Heart right ventricle (tissue), 16 donors: ENCODE results near the gene PLCB1. TPM values are rescaled to one million over a fixed set of nuclear protein-coding genes. Genes with fewer than 3 reads are reported as not detected.

ENCODE experiments used
- ATAC-seq, 8 donors: fragments of 200-7000 bp; cut with Tn5 transposase; one replicate each; pipeline ENCODE4 v1.9.1; 2020; ENCODE audit warnings: mild to moderate bottlenecking in 8 of 8, moderate library complexity in 8 of 8, moderate number of reproducible peaks in 1 of 8
- DNase-seq, 2 donors: peaks; one replicate each; pipeline ENCODE4 v3.0.0-alpha.2; 2020
- H3K27ac ChIP-seq, 10 donors: fragments of 200-600 bp; sonication (generic) in 2 of 10; one replicate each; pipeline versions ENCODE4 v1.5.0 to v1.8.0; 2020 to 2022; ENCODE audit warnings: mild to moderate bottlenecking in 3 of 10
- H3K27me3 ChIP-seq, 7 donors: fragments of 200-600 bp; one replicate each; pipeline ENCODE4 v1.8.0; 2021 to 2022; ENCODE audit warnings: mild to moderate bottlenecking in 2 of 7
- H3K36me3 ChIP-seq, 9 donors: fragments of 200-600 bp; sonication (generic) in 1 of 9; one replicate each; pipeline versions ENCODE4 v1.5.0 to v1.8.0; 2020 to 2022; ENCODE audit warnings: mild to moderate bottlenecking in 2 of 9
- H3K4me1 ChIP-seq, 9 donors: fragments of 200-600 bp; sonication (generic) in 1 of 9; one replicate each; pipeline versions ENCODE4 v1.5.0 to v1.8.0; 2020 to 2022; ENCODE audit warnings: mild to moderate bottlenecking in 4 of 9
- H3K4me3 ChIP-seq, 10 donors: fragments of 200-600 bp; sonication (generic) in 2 of 10; one replicate each; pipeline versions ENCODE4 v1.5.0 to v1.8.0; 2020 to 2022; ENCODE audit warnings: mild to moderate bottlenecking in 7 of 10, moderate library complexity in 2 of 10
- H3K9me3 ChIP-seq, 11 donors: fragments of 200-600 bp in 10 of 11; sonication (generic) in 2 of 11; one replicate each; pipeline versions ENCODE4 v1.5.0 to v1.8.0; 2013 to 2022; ENCODE audit warnings: mild to moderate bottlenecking in 2 of 11, control low read depth in 1 of 11, moderate library complexity in 1 of 11
- WGBS, 2 donors: extraction: QIAGEN DNeasy Blood & Tissue Kit; methylation state at CpG; one replicate each; pipeline ENCODE4 v1.1.7; 2013; ENCODE audit warnings: inconsistent platforms in 1 of 2; 5-methylcytosine and 5-hydroxymethylcytosine counted together
- intact Hi-C, 10 donors: fragments of 100-400 bp; cut with DNase I; formaldehyde crosslinking; loops; one replicate each; pipeline versions ENCODE4 v1.11.1 to v1.14.2; 2022
- polyA plus RNA-seq, 2 donors: library from polyadenylated mRNA; stranded (reverse); fragments of 200-250 nt; gene quantifications; one replicate each; pipeline ENCODE4 v1.2.3, GENCODE V29; 2013
- total RNA-seq, 10 donors: library from RNA; stranded (reverse); fragmentation: NEBNext Ultra II Directional in 3 of 10; extraction: Animal tissue kit (Norgen Biotek cat#: 25700) in 3 of 10; gene quantifications; one replicate each; pipeline versions ENCODE4 v1.2.1 to v1.2.4, GENCODE V29; 2021 to 2023
- TF ChIP-seq, protein P1 (sequence below), 9 donors: fragments of 200-600 bp; sonication (generic) in 2 of 9; IDR thresholded peaks; one replicate each; pipeline versions ENCODE4 v1.5.0 to v1.8.0; 2021 to 2022; ENCODE audit warnings: antibody characterized with exemption in 9 of 9, mild to moderate bottlenecking in 5 of 9, moderate library complexity in 1 of 9
- donor health status: Arrhythmogenic right ventricular cardiomyopathy.
- donor health status: ischemic (EF 13 %, LVEDD 7.1; RV severe dilation, severe dysfunction).
- donor health status: healthy with polysubstance abuse.
- donor health status: DM: no; HTN: yes; CAD: no.
- donor health status: DM: no; HTN: no; CAD: no.
- donor health status: ischemic (EF 25% LVEDD 6.9; RV normal size, moderate dysfunction).
- donor health status: ischemic (EF 25% LVEDD 5.7; RV mildly dilated, moderate dysfunction).
- donor health status: healthy.
- donor health status: DM: yes; HTN: yes; CAD: no.
- donor health status: Ischemic cardiomyopathy.
- donor health status: ischemic (EF 35%, LVEDD 5.7; RV mildly dilated, moderate dysfunction).
- donor health status: nonischemic (EF 11% LVEDD 7.7; RV severe dilation, severe dysfunction).
- donor health status: DM: yes; HTN: yes; CAD: no.
- donor health status: PGD.
- donor health status: ischemic (EF 29% LVEDD 5.4; RV normal size, mild dysfunction).
- donor health status: nonischemic (EF 23%, LVEDD 6.1; RV moderate dilation, normal function).

The PLCB1 gene
- total and polyA plus RNA-seq, 12 donors: 2.2 to 12.7 (median 7.1) TPM

DNA sequence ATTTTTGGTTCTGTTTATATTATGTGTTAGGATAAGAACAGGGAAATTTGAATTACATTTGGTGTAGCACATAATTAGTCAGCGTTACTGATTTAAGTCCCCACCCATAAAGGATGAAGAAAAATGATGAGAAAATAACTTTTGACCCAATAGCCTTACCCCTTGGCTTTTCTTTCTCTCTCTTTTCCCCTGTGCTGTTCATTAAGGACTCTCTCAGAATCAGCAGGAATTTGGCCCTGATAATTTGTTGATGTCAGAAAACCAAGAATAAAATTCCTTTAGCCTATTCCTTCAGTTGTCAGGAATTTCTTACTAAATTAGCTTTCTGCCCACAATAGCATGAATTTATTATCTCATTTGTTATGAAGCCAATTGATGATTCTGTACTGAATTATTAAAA is 18.5 kb downstream of the PLCB1 start:
- H3K4me1 ChIP-seq: peaks cover 3 to 73% (median 62%) of the 10 kb centered on the region in 9 donors
- H3K9me3 ChIP-seq: no peaks in the 10 kb centered on the region
- 42 to 55% methylated on average over 1 of the region's 1 CpG for WGBS, 2 donors
- H3K36me3 ChIP-seq: no peaks in the 10 kb centered on the region
- no peak for DNase-seq
- TF ChIP-seq, protein P1, sequence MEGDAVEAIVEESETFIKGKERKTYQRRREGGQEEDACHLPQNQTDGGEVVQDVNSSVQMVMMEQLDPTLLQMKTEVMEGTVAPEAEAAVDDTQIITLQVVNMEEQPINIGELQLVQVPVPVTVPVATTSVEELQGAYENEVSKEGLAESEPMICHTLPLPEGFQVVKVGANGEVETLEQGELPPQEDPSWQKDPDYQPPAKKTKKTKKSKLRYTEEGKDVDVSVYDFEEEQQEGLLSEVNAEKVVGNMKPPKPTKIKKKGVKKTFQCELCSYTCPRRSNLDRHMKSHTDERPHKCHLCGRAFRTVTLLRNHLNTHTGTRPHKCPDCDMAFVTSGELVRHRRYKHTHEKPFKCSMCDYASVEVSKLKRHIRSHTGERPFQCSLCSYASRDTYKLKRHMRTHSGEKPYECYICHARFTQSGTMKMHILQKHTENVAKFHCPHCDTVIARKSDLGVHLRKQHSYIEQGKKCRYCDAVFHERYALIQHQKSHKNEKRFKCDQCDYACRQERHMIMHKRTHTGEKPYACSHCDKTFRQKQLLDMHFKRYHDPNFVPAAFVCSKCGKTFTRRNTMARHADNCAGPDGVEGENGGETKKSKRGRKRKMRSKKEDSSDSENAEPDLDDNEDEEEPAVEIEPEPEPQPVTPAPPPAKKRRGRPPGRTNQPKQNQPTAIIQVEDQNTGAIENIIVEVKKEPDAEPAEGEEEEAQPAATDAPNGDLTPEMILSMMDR (IDR thresholded peaks at IDR 0.05): no peak
- no peak overlapping the region for H3K4me3 ChIP-seq
- intact Hi-C loops: loop anchor here in 1 of 10 donors (10.0 kb wide), 1 partner anchor 84 kb away; no protein-coding TSS in a partner anchor
- H3K27me3 ChIP-seq: no peaks in the 10 kb centered on the region
- peak in 3 of 8 donors; percentile 19 to 43 (median 37) for ATAC-seq
- peak overlapping the region in 8 of 10 donors; percentile 37 to 73 (median 63) for H3K27ac ChIP-seq

DNA sequence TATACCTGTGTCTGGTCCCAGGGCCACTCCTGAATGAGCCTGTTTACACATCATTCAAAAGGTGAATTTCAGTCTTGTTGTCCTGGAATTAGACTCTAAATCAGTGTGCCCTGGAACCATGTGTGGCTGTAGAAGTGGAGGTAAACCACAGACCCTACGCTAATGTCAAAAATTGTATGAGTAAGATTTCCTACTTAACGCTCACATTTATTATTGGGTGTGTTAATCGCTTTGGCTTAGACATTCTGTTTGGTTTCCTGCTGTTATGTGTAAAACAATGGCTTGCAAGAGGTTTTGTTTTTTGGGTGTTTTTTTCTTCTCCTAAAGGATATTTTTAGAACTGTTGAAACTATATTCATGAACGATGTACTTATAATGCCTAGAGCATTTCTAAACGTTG is 19.3 kb downstream of the PLCB1 start:
- peak in 6 of 8 donors; percentile 48 to 77 (median 58) for ATAC-seq
- intact Hi-C loops: loop anchor here in 1 of 10 donors (10.0 kb wide), 1 partner anchor 83 kb away; no protein-coding TSS in a partner anchor
- H3K9me3 ChIP-seq: no peaks in the 10 kb centered on the region
- TF ChIP-seq, protein P1 (IDR thresholded peaks at IDR 0.05): no peak
- H3K36me3 ChIP-seq: no peaks in the 10 kb centered on the region
- H3K27ac ChIP-seq: peak overlapping the region in 9 of 10 donors; percentile 24 to 73 (median 62)
- no peak for DNase-seq
- WGBS, 2 donors: 46 to 48% methylated on average over 5 of the region's 5 CpGs
- no peak overlapping the region for H3K4me3 ChIP-seq
- H3K27me3 ChIP-seq: no peaks in the 10 kb centered on the region
- H3K4me1 ChIP-seq: peaks cover 3 to 79% (median 68%) of the 10 kb centered on the region in 9 donors

DNA sequence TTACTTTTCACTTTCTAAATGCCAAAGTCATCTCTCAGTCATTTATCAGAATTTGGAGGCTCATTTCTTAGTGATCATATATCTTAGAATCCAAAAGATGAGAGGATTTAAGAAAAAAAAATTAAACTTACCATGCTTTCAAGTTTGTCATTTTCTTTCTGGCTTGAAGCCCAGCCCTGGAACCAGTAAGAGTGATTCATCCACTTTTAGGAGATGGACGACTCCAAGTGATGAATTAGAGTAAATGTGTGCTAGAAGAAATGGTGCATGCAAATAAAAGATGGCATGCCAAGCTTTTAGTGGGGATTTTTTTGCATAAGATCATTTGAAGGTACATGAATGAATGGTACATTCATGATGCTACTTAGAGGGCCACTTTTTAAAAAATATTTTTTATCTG is 20.1 kb downstream of the PLCB1 start:
- WGBS, 2 donors: 25 to 37% methylated on average over 1 of the region's 1 CpG
- intact Hi-C loops: loop anchor here in 1 of 10 donors (10.0 kb wide), 1 partner anchor 83 kb away; no protein-coding TSS in a partner anchor
- H3K4me1 ChIP-seq: peaks cover 3 to 87% (median 75%) of the 10 kb centered on the region in 9 donors
- H3K9me3 ChIP-seq: no peaks in the 10 kb centered on the region
- ATAC-seq (no peak), DNase-seq (peak in 1 of 2 donors; percentile 27)
- H3K4me3 ChIP-seq: no peak overlapping the region
- no peaks in the 10 kb centered on the region for H3K36me3 ChIP-seq
- no peaks in the 10 kb centered on the region for H3K27me3 ChIP-seq
- TF ChIP-seq, protein P1 (IDR thresholded peaks at IDR 0.05): no peak
- peak overlapping the region in 8 of 10 donors; percentile 24 to 73 (median 63) for H3K27ac ChIP-seq

DNA sequence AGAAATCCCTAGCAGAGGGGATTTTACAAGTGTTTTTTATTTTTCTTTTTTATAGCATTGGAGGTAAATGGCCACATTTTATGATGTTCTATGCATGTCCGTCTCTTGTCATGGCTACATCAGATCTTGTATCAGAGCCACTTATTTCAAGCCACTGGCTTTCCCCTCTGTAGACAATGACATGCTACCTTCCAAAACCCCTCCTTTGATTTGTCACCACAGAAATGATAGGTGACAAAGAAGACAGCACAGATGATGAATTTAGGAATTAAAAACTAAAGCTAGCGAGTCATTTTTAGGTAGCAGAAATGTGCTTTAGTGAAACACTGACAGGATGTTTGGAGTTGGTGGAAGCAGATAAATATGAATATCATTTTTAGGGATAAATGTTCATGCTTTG is 20.8 kb downstream of the PLCB1 start:
- 96 to 98% methylated on average over 2 of the region's 2 CpGs for WGBS, 2 donors
- Histone ChIP-seq H3K4me1 (peaks cover 3 to 89% (median 74%) of the 10 kb centered on the region in 9 donors), H3K27me3 (no peaks in the 10 kb centered on the region), H3K27ac (peak overlapping the region in 5 of 10 donors; percentile 5 to 73 (median 62)), H3K36me3 (no peaks in the 10 kb centered on the region), H3K9me3 (no peaks in the 10 kb centered on the region), H3K4me3 (no peak overlapping the region)
- TF ChIP-seq, protein P1 (IDR thresholded peaks at IDR 0.05): no peak
- no peak for DNase-seq
- ATAC-seq: no peak
- intact Hi-C loops: loop anchor here in 1 of 10 donors (10.0 kb wide), 1 partner anchor 82 kb away; no protein-coding TSS in a partner anchor
